HepG2 (cell line): ENCODE measurements around the gene NOCT. TPM values are rescaled to one million over a fixed set of nuclear protein-coding genes. Genes with fewer than 3 reads are reported as not detected.

Experiments
- CBX2 ChIP-seq, 2 experiments: fragments of 200-600 bp in 1 of 2; sonication (generic); formaldehyde crosslinking in 1 of 2; IDR thresholded peaks; 2 replicates each; pipeline versions ENCODE4 v1.7.0 to v1.8.1; 2018 to 2022; ENCODE audit warnings: low read depth in 2 of 2, low read length in 1 of 2, mild to moderate bottlenecking in 1 of 2, missing genetic modification reagents in 1 of 2
- HOMEZ ChIP-seq: IDR thresholded peaks from 2 replicates; pipeline ENCODE4 v1.6.1; 2016; ENCODE audit warnings: low read depth
- MAFG ChIP-seq: sonication (generic); formaldehyde crosslinking; IDR thresholded peaks from 2 replicates; pipeline ENCODE4 v1.5.1; 2020; ENCODE audit warnings: mild to moderate bottlenecking, missing genetic modification reagents
- MAX ChIP-seq: IDR thresholded peaks from 2 replicates; pipeline ENCODE4 v1.6.1; 2012; ENCODE audit warnings: inconsistent platforms
- ONECUT2 ChIP-seq: sonication (generic); formaldehyde crosslinking; IDR thresholded peaks from 2 replicates; pipeline ENCODE4 v1.4.0; 2020; ENCODE audit warnings: missing genetic modification reagents
- PREB ChIP-seq: sonication (generic); formaldehyde crosslinking; IDR thresholded peaks from 2 replicates; pipeline ENCODE4 v1.4.0; 2020; ENCODE audit warnings: missing genetic modification reagents
- THRA ChIP-seq: sonication (generic); formaldehyde crosslinking; IDR thresholded peaks from 2 replicates; pipeline ENCODE4 v1.4.0; 2020; ENCODE audit warnings: missing genetic modification reagents, borderline replicate concordance
- TOPORS ChIP-seq: sonication (generic); formaldehyde crosslinking; IDR thresholded peaks from 2 replicates; pipeline ENCODE4 v1.8.0; 2023; ENCODE audit warnings: mild to moderate bottlenecking, missing genetic modification reagents
- ZBTB33 ChIP-seq: sonication (generic); formaldehyde crosslinking; IDR thresholded peaks from 2 replicates; pipeline ENCODE4 v1.4.0; 2020; ENCODE audit warnings: missing genetic modification reagents
- ZMYM3 ChIP-seq: sonication (generic); formaldehyde crosslinking; IDR thresholded peaks from 2 replicates; pipeline ENCODE4 v1.5.1; 2020; ENCODE audit warnings: mild to moderate bottlenecking, missing genetic modification reagents
- ZNF317 ChIP-seq: sonication (generic); formaldehyde crosslinking; IDR thresholded peaks from 2 replicates; pipeline ENCODE4 v1.5.0; 2020; ENCODE audit warnings: mild to moderate bottlenecking, missing genetic modification reagents
- ZNF446 ChIP-seq: sonication (generic); formaldehyde crosslinking; IDR thresholded peaks from 2 replicates; pipeline ENCODE4 v1.5.0; 2020; ENCODE audit warnings: mild to moderate bottlenecking, missing genetic modification reagents
- ZNF512 ChIP-seq: sonication (generic); formaldehyde crosslinking; IDR thresholded peaks from 2 replicates; pipeline ENCODE4 v1.4.0; 2020; ENCODE audit warnings: mild to moderate bottlenecking, missing genetic modification reagents
- ZNF556 ChIP-seq: sonication (generic); formaldehyde crosslinking; IDR thresholded peaks from 2 replicates; pipeline ENCODE4 v1.4.0; 2020; ENCODE audit warnings: mild to moderate bottlenecking, missing genetic modification reagents, borderline replicate concordance
- ZNF569 ChIP-seq: sonication (generic); formaldehyde crosslinking; IDR thresholded peaks from 2 replicates; pipeline ENCODE4 v1.5.0; 2020; ENCODE audit warnings: mild to moderate bottlenecking, missing genetic modification reagents, moderate library complexity, borderline replicate concordance
- ZNF574 ChIP-seq: sonication (generic); formaldehyde crosslinking; IDR thresholded peaks from 2 replicates; pipeline ENCODE4 v1.4.0; 2020; ENCODE audit warnings: missing genetic modification reagents
- ZNF776 ChIP-seq: sonication (generic); formaldehyde crosslinking; IDR thresholded peaks from 2 replicates; pipeline ENCODE4 v1.4.0; 2020; ENCODE audit warnings: mild to moderate bottlenecking, missing genetic modification reagents
- polyA plus RNA-seq, 8 experiments: library from polyadenylated mRNA; depleted of rRNA in 3 of 8; stranded (reverse) in 7 of 8; unstranded in 1 of 8; fragments of >200 nt; fragmentation: Illumina TruSeq in 4 of 8; extraction: Trizol in 4 of 8; gene quantifications; 2 replicates each; pipeline versions ENCODE4 v1.2.1 to v1.2.3, GENCODE V29; 2011 to 2016; ENCODE audit warnings: low read depth in 4 of 8, missing spikeins in 1 of 8, mixed read lengths in 1 of 8; ENCODE audit not compliant: insufficient read depth in 1 of 8
- total RNA-seq, 5 experiments: library from RNA; depleted of rRNA; stranded (reverse); fragments of >200 nt; fragmentation: Illumina TruSeq; extraction: Trizol; gene quantifications; 2 replicates each; pipeline ENCODE4 v1.2.3, GENCODE V29; 2016; ENCODE audit warnings: low read depth in 1 of 5

Gene NOCT
- total and polyA plus RNA-seq, 2 of the 13 experiments (the other 11 are each of a cell fraction or from before 2014, with no cell fraction given), result 3.6 to 13.1 TPM

GRCh38 chr4:139015269-139015947, at the start of gene NOCT (continued):
- TF ChIP-seq ZNF574 (CRISPR knock-in tag), result peak; percentile 76
- TF ChIP-seq ZBTB33 (CRISPR knock-in tag), result no peak
- peak; percentile 98 for TF ChIP-seq MAX
- 0 out of 2 replicates have a peak, but pooled peaks have one; percentile 15 for TF ChIP-seq ZNF556 (CRISPR knock-in tag)
- no peak for TF ChIP-seq ZNF569
- TF ChIP-seq ZNF317 (CRISPR knock-in tag), result no peak
- no peak for TF ChIP-seq TOPORS (CRISPR knock-in tag)
- no peak; the same call in 1 of the 2 replicates for TF ChIP-seq MAFG (CRISPR knock-in tag)
- peak; percentile 27; the same call in 1 of the 2 replicates for TF ChIP-seq ZMYM3
- no peak for TF ChIP-seq ZNF512 (CRISPR knock-in tag)
- TF ChIP-seq THRA (CRISPR knock-in tag), result no peak
- no peak for TF ChIP-seq ONECUT2 (CRISPR knock-in tag)
- peak; percentile 13; the same call in 1 of the 2 replicates for TF ChIP-seq HOMEZ
- no peak for TF ChIP-seq CBX2 (IDR thresholded peaks at IDR 0.05; ENCODE audit: low read depth, low read length)
- no peak for TF ChIP-seq CBX2 (CRISPR knock-in tag; IDR thresholded peaks at IDR 0.05; ENCODE audit: low read depth)
- TF ChIP-seq ZNF446, result peak; percentile 73; the same call in 1 of the 2 replicates
- TF ChIP-seq ZNF776, result 0 out of 2 replicates have a peak, but pooled peaks have one; percentile 33
- 0 out of 2 replicates have a peak, but pooled peaks have one; percentile 59 for TF ChIP-seq PREB
